HFFc6 (cell line): Measurements from ENCODE around the gene VGLL4. TPM values are rescaled to one million over a fixed set of nuclear protein-coding genes. Genes with fewer than 3 reads are reported as not detected.
A peak's percentile ranks its signal among the peaks of the same experiment; 100 is the strongest.

Source experiments
- DNase-seq: peaks from one replicate; pipeline ENCODE4 v3.0.0-alpha.2; 2018
- H3K27ac Mint-ChIP-seq: 2 replicates; pipeline ENCODE4 v1.8.0; 2020; ENCODE audit warnings: mild to moderate bottlenecking, mixed read lengths
- H3K27me3 Mint-ChIP-seq: 2 replicates; pipeline ENCODE4 v1.8.0; 2021; ENCODE audit warnings: mild to moderate bottlenecking, moderate library complexity, mixed read lengths; ENCODE audit not compliant: insufficient read depth
- H3K36me3 Mint-ChIP-seq: 2 replicates; pipeline ENCODE4 v1.8.0; 2021; ENCODE audit warnings: low read depth, mixed read lengths
- H3K4me1 Mint-ChIP-seq: 2 replicates; pipeline ENCODE4 v1.8.0; 2020; ENCODE audit warnings: low read depth, mixed read lengths
- H3K4me3 Mint-ChIP-seq: 2 replicates; pipeline ENCODE4 v1.8.0; 2020; ENCODE audit warnings: mild to moderate bottlenecking, moderate library complexity, mixed read lengths
- H3K9me3 Mint-ChIP-seq: 2 replicates; pipeline ENCODE4 v1.8.0; 2020; ENCODE audit warnings: mild to moderate bottlenecking, mixed read lengths
- CTCF ChIP-seq: fragments of 200-600 bp; sonication (generic); IDR thresholded peaks from 2 replicates; pipeline ENCODE4 v1.5.0; 2021; ENCODE audit warnings: antibody characterized with exemption, mild to moderate bottlenecking
- total RNA-seq, 6 experiments: library from RNA; stranded (reverse); fragmentation: NEBNext Ultra II Directional; extraction: Animal tissue kit (Norgen Biotek cat#: 25700); gene quantifications; 2 replicates in 1 of 6; 3 replicates in 5 of 6; pipeline ENCODE4 v1.2.3, GENCODE V29; 2021

The VGLL4 gene
- total RNA-seq, 6 experiments from 2014 or later: 31.6 to 42.2 (median 33.8) TPM

GRCh38 chr3:11609481-11609880 is 34.2 kb downstream of the VGLL4 start:
- Mint-ChIP-seq H3K4me3 (no peak overlapping the region), H3K27ac (peak overlapping the region; percentile 67), H3K36me3 (peaks cover 48% of the 10 kb centered on the region), H3K9me3 (no peaks in the 10 kb centered on the region), H3K4me1 (peaks cover 99% of the 10 kb centered on the region), H3K27me3 (peaks cover 3% of the 10 kb centered on the region)
- no peak for TF ChIP-seq CTCF
- no peak for DNase-seq

GRCh38 chr3:11607816-11608215 is 35.9 kb downstream of the VGLL4 start:
- no peak for DNase-seq
- Mint-ChIP-seq H3K4me3 (peak overlapping the region; percentile 37; the same call in 1 of the 2 replicates), H3K4me1 (peaks cover 99% of the 10 kb centered on the region), H3K27me3 (peaks cover 6% of the 10 kb centered on the region), H3K36me3 (peaks cover 43% of the 10 kb centered on the region), H3K9me3 (no peaks in the 10 kb centered on the region), H3K27ac (peak overlapping the region; percentile 81)
- TF ChIP-seq CTCF: no peak; the same call in 1 of the 2 replicates

GRCh38 chr3:11606865-11607440 is 36.8 kb downstream of the VGLL4 start:
- DNase-seq: no peak
- Mint-ChIP-seq H3K4me1 (peaks cover 99% of the 10 kb centered on the region), H3K36me3 (peaks cover 37% of the 10 kb centered on the region), H3K4me3 (no peak overlapping the region), H3K9me3 (no peaks in the 10 kb centered on the region), H3K27ac (peak overlapping the region; percentile 81), H3K27me3 (peaks cover 2% of the 10 kb centered on the region)
- no peak for TF ChIP-seq CTCF

GRCh38 chr3:11606090-11606784 is 37.5 kb downstream of the VGLL4 start:
- no peak for TF ChIP-seq CTCF
- Mint-ChIP-seq H3K27ac (peak overlapping the region; percentile 91), H3K36me3 (peaks cover 43% of the 10 kb centered on the region), H3K4me1 (peaks cover 99% of the 10 kb centered on the region), H3K9me3 (no peaks in the 10 kb centered on the region), H3K27me3 (peaks cover 2% of the 10 kb centered on the region; the same call in 1 of the 2 replicates), H3K4me3 (no peak overlapping the region)
- DNase-seq: no peak

- Mint-ChIP-seq H3K27ac (peak overlapping the region; percentile 91), H3K27me3 (peaks cover 6% of the 10 kb centered on the region; the same call in 1 of the 2 replicates), H3K4me1 (peaks cover 99% of the 10 kb centered on the region), H3K4me3 (peak overlapping the region; percentile 33), H3K9me3 (no peaks in the 10 kb centered on the region), H3K36me3 (peaks cover 48% of the 10 kb centered on the region)
- DNase-seq: no peak
- no peak for TF ChIP-seq CTCF
Observed at GRCh38 chr3:11605398-11605797, 38.3 kb downstream of the VGLL4 start.
